IMR-90 (cell line): Measurements from ENCODE around the gene MTOR. TPM values are rescaled to one million over a fixed set of nuclear protein-coding genes. Genes with fewer than 3 reads are reported as not detected.

Experiments
- ATAC-seq: fragments of 200-7000 bp; cut with Tn5 transposase; 2 replicates; pipeline ENCODE4 v1.9.1; 2020; ENCODE audit warnings: low read depth, mild to moderate bottlenecking, moderate library complexity
- BruUV-seq: library from RNA; stranded (reverse); fragments of 400-500 nt; replicated peaks from 2 replicates; lab custom pipeline; 2021; lab: Mats Ljungman, UMichigan
- CTCF ChIA-PET: fragments of 300-600 bp; formaldehyde crosslinking; extraction: SDS; loops from one replicate; lab custom pipeline; 2021; ENCODE audit warnings: antibody characterized with exemption; lab: Yijun Ruan, JAX
- POLR2A ChIA-PET: fragments of 300-600 bp; sonication (Branson Sonifier 250); formaldehyde crosslinking; loops from one replicate; lab custom pipeline; 2022; ENCODE audit warnings: antibody characterized with exemption; ENCODE audit not compliant: unreplicated experiment; lab: Charles Lee
- DNase-seq: peaks from one replicate; pipeline ENCODE4 v3.0.0; 2013
- H2AFZ ChIP-seq: replicated peaks from 2 replicates; pipeline ENCODE3; 2013; ENCODE audit warnings: low read length, mild to moderate bottlenecking; ENCODE audit not compliant: poor library complexity
- H2AK5ac ChIP-seq: 2 replicates; pipeline ENCODE4 v1.6.1; 2013; ENCODE audit warnings: low read depth, low read length, inconsistent platforms
- H2AK9ac ChIP-seq: replicated peaks from 2 replicates; pipeline ENCODE3; 2013; ENCODE audit warnings: mild to moderate bottlenecking, low read depth, low read length, moderate library complexity; ENCODE audit not compliant: poor library complexity
- H2BK120ac ChIP-seq: 2 replicates; pipeline ENCODE4 v1.6.1; 2013; ENCODE audit warnings: low read depth, low read length, inconsistent platforms
- H2BK15ac ChIP-seq: 3 replicates; pipeline ENCODE4 v1.6.1; 2013; ENCODE audit warnings: low read depth, low read length, inconsistent platforms
- H2BK20ac ChIP-seq: 2 replicates; pipeline ENCODE4 v1.6.1; 2013; ENCODE audit warnings: low read depth, mild to moderate bottlenecking, inconsistent platforms, low read length, moderate library complexity
- H2BK5ac ChIP-seq: 2 replicates; pipeline ENCODE4 v1.6.1; 2013; ENCODE audit warnings: mild to moderate bottlenecking, low read depth, low read length, inconsistent platforms; ENCODE audit not compliant: poor library complexity, severe bottlenecking
- H3K14ac ChIP-seq: replicated peaks from 2 replicates; pipeline ENCODE4 v1.6.1; 2013; ENCODE audit warnings: low read depth, low read length, inconsistent platforms
- H3K18ac ChIP-seq: 2 replicates; pipeline ENCODE4 v1.6.1; 2013; ENCODE audit warnings: low read depth, low read length, control low read depth
- H3K23ac ChIP-seq: 2 replicates; pipeline ENCODE4 v1.6.1; 2013; ENCODE audit warnings: low read depth, low read length, inconsistent platforms
- H3K27ac ChIP-seq: 2 replicates; pipeline ENCODE4 v1.5.1; 2013; ENCODE audit warnings: mild to moderate bottlenecking, control low read depth, low read length; ENCODE audit not compliant: insufficient read depth
- H3K27me3 ChIP-seq: 2 replicates; pipeline ENCODE4 v1.6.1; 2013; ENCODE audit warnings: low read length; ENCODE audit not compliant: control insufficient read depth, insufficient read depth
- H3K36me3 ChIP-seq: 2 replicates; pipeline ENCODE4 v1.6.1; 2013; ENCODE audit warnings: low read length, mixed read lengths; ENCODE audit not compliant: control insufficient read depth, insufficient read depth
- H3K4ac ChIP-seq: 2 replicates; pipeline ENCODE4 v1.6.1; 2013; ENCODE audit warnings: low read depth, low read length, inconsistent platforms
- H3K4me1 ChIP-seq: 2 replicates; pipeline ENCODE4 v1.6.1; 2013; ENCODE audit warnings: low read length, mixed read lengths; ENCODE audit not compliant: control insufficient read depth, insufficient read depth
- H3K4me2 ChIP-seq: 2 replicates; pipeline ENCODE4 v1.6.1; 2013; ENCODE audit warnings: low read depth, mild to moderate bottlenecking, control low read depth, low read length, moderate library complexity
- H3K4me3 ChIP-seq: 2 replicates; pipeline ENCODE4 v1.5.1; 2013; ENCODE audit warnings: low read depth, mild to moderate bottlenecking, control low read depth, low read length, moderate library complexity; ENCODE audit not compliant: insufficient read depth
- H3K56ac ChIP-seq: 2 replicates; pipeline ENCODE4 v1.6.1; 2013; ENCODE audit warnings: low read length, inconsistent platforms; ENCODE audit not compliant: insufficient read depth; ENCODE audit errors: extremely low read depth
- H3K79me1 ChIP-seq, 2 experiments: 2 replicates each; pipeline ENCODE4 v1.6.1; 2013; ENCODE audit warnings: low read length in 2 of 2, inconsistent platforms in 1 of 2, low read depth in 1 of 2
- H3K9ac ChIP-seq: 2 replicates; pipeline ENCODE4 v1.6.1; 2013; ENCODE audit warnings: low read depth, low read length, control low read depth
- H3K9me1 ChIP-seq: 2 replicates; pipeline ENCODE4 v1.6.1; 2013; ENCODE audit warnings: low read length, inconsistent platforms; ENCODE audit not compliant: insufficient read depth
- H3K9me3 ChIP-seq: 2 replicates; pipeline ENCODE4 v1.6.1; 2013; ENCODE audit warnings: low read length; ENCODE audit not compliant: control insufficient read depth, insufficient read depth
- H4K20me1 ChIP-seq: 2 replicates; pipeline ENCODE4 v1.6.1; 2013; ENCODE audit warnings: low read length, inconsistent platforms; ENCODE audit not compliant: insufficient read depth
- H4K5ac ChIP-seq: 2 replicates; pipeline ENCODE4 v1.6.1; 2013; ENCODE audit warnings: mild to moderate bottlenecking, low read depth, low read length, control low read depth
- H4K8ac ChIP-seq, 2 experiments: 2 replicates each; pipeline ENCODE4 v1.6.1; 2013; ENCODE audit warnings: low read depth in 2 of 2, low read length in 2 of 2, control low read depth in 1 of 2, inconsistent platforms in 1 of 2
- H4K91ac ChIP-seq: 2 replicates; pipeline ENCODE4 v1.6.1; 2013; ENCODE audit warnings: low read depth, low read length, inconsistent platforms; ENCODE audit not compliant: insufficient read depth
- BHLHE40 ChIP-seq: fragments of 150-350 bp; IDR thresholded peaks from 2 replicates; pipeline ENCODE4 v1.6.1; 2016; ENCODE audit warnings: mild to moderate bottlenecking, low read depth, low read length
- CEBPB ChIP-seq: IDR thresholded peaks from 2 replicates; pipeline ENCODE4 v1.6.1; 2012; ENCODE audit warnings: low read depth, low read length, improper control_type of control experiment
- CHD1 ChIP-seq: IDR thresholded peaks from 2 replicates; pipeline ENCODE4 v1.6.1; 2012; ENCODE audit warnings: low read depth, low read length, improper control_type of control experiment
- CTCF ChIP-seq: conservative IDR thresholded peaks from 2 replicates; pipeline ENCODE4 v1.5.1; 2012; ENCODE audit warnings: mild to moderate bottlenecking, low read depth, low read length, improper control_type of control experiment
- FOS ChIP-seq: fragments of 150-350 bp; IDR thresholded peaks from 2 replicates; pipeline ENCODE4 v1.6.1; 2016; ENCODE audit warnings: low read depth, low read length
- MAFK ChIP-seq: IDR thresholded peaks from 2 replicates; pipeline ENCODE4 v1.6.1; 2012; ENCODE audit warnings: low read depth, low read length, improper control_type of control experiment
- MAZ ChIP-seq: IDR thresholded peaks from 2 replicates; pipeline ENCODE4 v1.6.1; 2012; ENCODE audit warnings: low read depth, mild to moderate bottlenecking, low read length, improper control_type of control experiment, moderate library complexity, borderline replicate concordance
- MXI1 ChIP-seq: IDR thresholded peaks from 2 replicates; pipeline ENCODE4 v1.6.1; 2012; ENCODE audit warnings: low read depth, mild to moderate bottlenecking, low read length, moderate library complexity, borderline replicate concordance
- NFE2L2 ChIP-seq: fragments of 150-350 bp; IDR thresholded peaks from 2 replicates; pipeline ENCODE4 v1.6.1; 2016; ENCODE audit warnings: low read depth, mild to moderate bottlenecking, low read length
- POLR2A ChIP-seq: IDR thresholded peaks from 2 replicates; pipeline ENCODE4 v1.6.1; 2012; ENCODE audit warnings: mild to moderate bottlenecking, low read depth, low read length
- RCOR1 ChIP-seq: IDR thresholded peaks from 2 replicates; pipeline ENCODE4 v1.6.1; 2012; ENCODE audit warnings: mild to moderate bottlenecking, low read length, improper control_type of control experiment; ENCODE audit not compliant: insufficient replicate concordance
- RFX5 ChIP-seq: IDR thresholded peaks from 2 replicates; pipeline ENCODE4 v1.8.0; 2012; ENCODE audit warnings: low read depth, mild to moderate bottlenecking, low read length, moderate library complexity
- SMC3 ChIP-seq: fragments of 150-350 bp; IDR thresholded peaks from 2 replicates; pipeline ENCODE4 v1.6.1; 2016; ENCODE audit warnings: low read depth, mild to moderate bottlenecking, antibody characterized with exemption, low read length, moderate library complexity
- USF2 ChIP-seq: fragments of 150-350 bp; IDR thresholded peaks from 2 replicates; pipeline ENCODE4 v1.6.1; 2017; ENCODE audit warnings: mild to moderate bottlenecking, antibody characterized with exemption, low read length, low read depth
- WGBS, 2 experiments: methylation state at CpG; one replicate each; pipeline versions ENCODE4 v1.1.5 to v1.1.7; 2013; ENCODE audit warnings: missing lambda C conversion rate in 2 of 2; ENCODE audit not compliant: insufficient read length in 1 of 2; ENCODE audit errors: extremely low coverage in 2 of 2; 5-methylcytosine and 5-hydroxymethylcytosine counted together
- dilution Hi-C: fragments of 300-500 bp; cut with HindIII; formaldehyde crosslinking; loops from one replicate; pipeline ENCODE4 v1.14.3; 2018; ENCODE audit warnings: low sequenced_read_pairs; ENCODE audit not compliant: unreplicated experiment
- in situ Hi-C: fragments of 300-500 bp; cut with MboI; formaldehyde crosslinking; loops from 3 replicates; pipeline ENCODE4 v1.14.3; 2019; ENCODE audit warnings: low sequenced_read_pairs, inconsistent platforms, mixed read lengths
- intact Hi-C: fragments of 100-400 bp; cut with micrococcal nuclease; formaldehyde crosslinking; loops from 2 replicates; pipeline ENCODE4 v1.10.0; 2022
- polyA plus RNA-seq, 3 experiments: library from polyadenylated mRNA; depleted of rRNA; stranded (reverse); fragments of >200 nt; gene quantifications; 2 replicates each; pipeline ENCODE4 v1.2.3, GENCODE V29; 2012; ENCODE audit warnings: low replicate concordance in 1 of 3
- total RNA-seq: library from RNA; depleted of rRNA; stranded (reverse); fragments of >200 nt; gene quantifications from 2 replicates; pipeline ENCODE4 v1.2.3, GENCODE V29; 2012

Gene MTOR
- total and polyA plus RNA-seq, 2 of the 4 experiments (the other 2 are of a cell fraction), result 19.2 to 36.7 TPM

- no peak for TF ChIP-seq CHD1
- no peak for TF ChIP-seq MAZ
Measured at GRCh38 chr1:11227106-11228077, 35.0 kb downstream of the MTOR start (continued).

GRCh38 chr1:11216074-11216473 lies 46.3 kb downstream of the MTOR start:
- in situ Hi-C loops, result no loop called here
- H3K36me3 ChIP-seq, result peaks cover 49% of the 10 kb centered on the region
- TF ChIP-seq RFX5 (no peak), USF2 (no peak), FOS (no peak), MXI1 (no peak), MAFK (no peak), CTCF (no peak), CEBPB (no peak), RCOR1 (no peak), POLR2A (no peak), MAZ (no peak), BHLHE40 (no peak), NFE2L2 (no peak), SMC3 (no peak)

More at GRCh38 chr1:11216074-11216473, 46.3 kb downstream of the MTOR start:
- Histone ChIP-seq H3K18ac (no peak overlapping the region), H2AK9ac (no peak overlapping the region), H2AFZ (no peak overlapping the region), H2AK5ac (no peak overlapping the region), H4K8ac (no peak overlapping the region), H3K9ac (no peak overlapping the region), H4K5ac (no peak overlapping the region), H3K14ac (no peak overlapping the region), H3K79me1 (no peaks in the 10 kb centered on the region), H2BK15ac (no peak overlapping the region), H3K27me3 (no peaks in the 10 kb centered on the region), H3K9me1 (no peaks in the 10 kb centered on the region), H4K20me1 (no peaks in the 10 kb centered on the region), H3K56ac (no peak overlapping the region), H2BK120ac (no peak overlapping the region), H3K4me2 (no peak overlapping the region), H3K23ac (no peak overlapping the region), H4K91ac (no peak overlapping the region), H3K4ac (no peak overlapping the region), H2BK5ac (no peak overlapping the region), H3K4me3 (no peak overlapping the region), H3K27ac (no peak overlapping the region), H3K9me3 (no peaks in the 10 kb centered on the region), H2BK20ac (no peak overlapping the region), H3K4me1 (no peaks in the 10 kb centered on the region)
- no peak for DNase-seq
- POLR2A ChIA-PET, result no interaction called here
- BruUV-seq, result no TSS peak
- CTCF ChIA-PET, result no interaction called here
- WGBS, 2 experiments, result no CpG with 5 or more reads among the region's 1 CpG
- dilution Hi-C loops (no loop called here), intact Hi-C loops (no loop called here)
- ATAC-seq, result no peak
